Esophagus muscularis mucosa (tissue), 4 donors: ENCODE data around the gene KLHL29. TPM values are rescaled to one million over a fixed set of nuclear protein-coding genes. Genes with fewer than 3 reads are reported as not detected.

Experiments
- DNase-seq: peaks from one replicate; pipeline ENCODE4 v3.0.0-alpha.2; 2017; ENCODE audit errors: extremely low spot score
- H3K27ac ChIP-seq, 4 donors: fragments of 200-600 bp; sonication (generic); replicated peaks in 1 of 4; 1 replicate in 3 of 4; 2 replicates in 1 of 4; pipeline ENCODE4 v1.5.1; 2016 to 2019; ENCODE audit warnings: mild to moderate bottlenecking in 1 of 4
- H3K27me3 ChIP-seq, 4 donors: fragments of 200-600 bp; sonication (generic); one replicate each; pipeline versions ENCODE4 v1.5.1 to v1.6.0; 2016 to 2019
- H3K36me3 ChIP-seq, 4 donors: fragments of 200-600 bp; sonication (generic); one replicate each; pipeline ENCODE4 v1.5.1; 2016 to 2019
- H3K4me1 ChIP-seq, 4 donors: fragments of 200-600 bp; sonication (generic); one replicate each; pipeline ENCODE4 v1.5.1; 2016 to 2019
- H3K4me3 ChIP-seq, 4 donors: fragments of 200-600 bp; sonication (generic); 1 replicate in 2 of 4; 2 replicates in 2 of 4; pipeline ENCODE4 v1.5.1; 2016 to 2019; ENCODE audit warnings: mild to moderate bottlenecking in 4 of 4, moderate library complexity in 1 of 4
- H3K9me3 ChIP-seq, 4 donors: fragments of 200-600 bp; sonication (generic); 1 replicate in 3 of 4; 2 replicates in 1 of 4; pipeline ENCODE4 v1.5.1; 2016 to 2019
- EP300 ChIP-seq: sonication (generic); formaldehyde crosslinking; IDR thresholded peaks from one replicate; pipeline ENCODE4 v1.6.1; 2017; ENCODE audit warnings: antibody characterized with exemption
- POLR2A ChIP-seq: fragments of 450-650 bp; IDR thresholded peaks from one replicate; pipeline ENCODE4 v1.6.1; 2017; ENCODE audit warnings: antibody characterized with exemption, moderate library complexity, mild to moderate bottlenecking, low read depth
- POLR2AphosphoS5 ChIP-seq, 2 donors: sonication (generic); formaldehyde crosslinking; IDR thresholded peaks; one replicate each; pipeline ENCODE4 v1.6.1; 2017; ENCODE audit warnings: antibody characterized with exemption in 2 of 2
- WGBS: methylation state at CpG from one replicate; pipeline ENCODE4 v1.1.5; 2018; 5-methylcytosine and 5-hydroxymethylcytosine counted together
- intact Hi-C: fragments of 100-400 bp; cut with DNase I; formaldehyde crosslinking; loops from one replicate; pipeline ENCODE4 v1.15.1; 2023
- total RNA-seq, 4 donors: library from RNA; depleted of rRNA; stranded (reverse); fragments of >200 nt; gene quantifications; one replicate each; pipeline versions ENCODE4 v1.1.0 to v1.2.1, GENCODE V29; 2016
- TF ChIP-seq, protein P1 (sequence below), 3 experiments: fragments of 200-600 bp in 2 of 3; fragments of 450-650 bp in 1 of 3; sonication (generic) in 2 of 3; IDR thresholded peaks; one replicate each; pipeline ENCODE4 v1.5.1; 2017 to 2019; ENCODE audit warnings: antibody characterized with exemption in 3 of 3, mild to moderate bottlenecking in 2 of 3, moderate library complexity in 1 of 3

Gene KLHL29
- total RNA-seq, 4 donors from 2014 or later, result 22.0 to 26.1 (median 23.4) TPM

DNA sequence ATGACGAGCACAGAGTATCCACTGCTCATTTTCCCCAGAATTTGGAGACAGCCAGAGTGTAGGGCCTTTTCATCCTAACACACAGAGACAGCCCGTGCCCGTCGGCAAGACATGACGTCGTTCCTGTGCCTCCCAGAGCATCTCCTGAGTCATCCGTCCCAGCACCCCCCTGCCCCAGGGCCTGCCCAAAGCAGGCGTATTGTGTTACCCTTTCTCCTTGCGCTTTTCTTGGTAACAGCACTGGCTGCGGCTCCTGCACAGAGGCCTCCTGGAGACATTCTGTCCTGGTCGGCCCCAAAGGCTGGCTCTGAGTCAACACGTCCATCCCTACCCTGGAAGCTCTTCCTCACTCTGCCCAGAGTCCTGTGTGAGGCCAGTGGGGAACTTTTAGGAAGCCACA is 217.1 kb downstream of the KLHL29 start:
- Histone ChIP-seq H3K4me1 (peaks cover 2 to 73% (median 67%) of the 10 kb centered on the region in 4 donors), H3K27ac (peak overlapping the region; percentile 90 to 99 (median 96)), H3K36me3 (no peaks in the 10 kb centered on the region), H3K4me3 (no peak overlapping the region), H3K9me3 (peaks cover 0 to 6% (median 2%) of the 10 kb centered on the region in 4 donors), H3K27me3 (no peaks in the 10 kb centered on the region)
- TF ChIP-seq, protein P1, sequence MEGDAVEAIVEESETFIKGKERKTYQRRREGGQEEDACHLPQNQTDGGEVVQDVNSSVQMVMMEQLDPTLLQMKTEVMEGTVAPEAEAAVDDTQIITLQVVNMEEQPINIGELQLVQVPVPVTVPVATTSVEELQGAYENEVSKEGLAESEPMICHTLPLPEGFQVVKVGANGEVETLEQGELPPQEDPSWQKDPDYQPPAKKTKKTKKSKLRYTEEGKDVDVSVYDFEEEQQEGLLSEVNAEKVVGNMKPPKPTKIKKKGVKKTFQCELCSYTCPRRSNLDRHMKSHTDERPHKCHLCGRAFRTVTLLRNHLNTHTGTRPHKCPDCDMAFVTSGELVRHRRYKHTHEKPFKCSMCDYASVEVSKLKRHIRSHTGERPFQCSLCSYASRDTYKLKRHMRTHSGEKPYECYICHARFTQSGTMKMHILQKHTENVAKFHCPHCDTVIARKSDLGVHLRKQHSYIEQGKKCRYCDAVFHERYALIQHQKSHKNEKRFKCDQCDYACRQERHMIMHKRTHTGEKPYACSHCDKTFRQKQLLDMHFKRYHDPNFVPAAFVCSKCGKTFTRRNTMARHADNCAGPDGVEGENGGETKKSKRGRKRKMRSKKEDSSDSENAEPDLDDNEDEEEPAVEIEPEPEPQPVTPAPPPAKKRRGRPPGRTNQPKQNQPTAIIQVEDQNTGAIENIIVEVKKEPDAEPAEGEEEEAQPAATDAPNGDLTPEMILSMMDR (IDR thresholded peaks at IDR 0.05), result no peak
- TF ChIP-seq EP300, result peak; percentile 99
- no peak for TF ChIP-seq POLR2A
- peak; percentile 96 to 98 for TF ChIP-seq POLR2AphosphoS5 (IDR thresholded peaks at IDR 0.05)
- DNase-seq, result no peak
- intact Hi-C loops, result loop anchor here (5.0 kb wide), 1 partner anchor 80 kb away; no protein-coding TSS in a partner anchor
- 39% methylated on average over 12 of the region's 12 CpGs for WGBS

DNA sequence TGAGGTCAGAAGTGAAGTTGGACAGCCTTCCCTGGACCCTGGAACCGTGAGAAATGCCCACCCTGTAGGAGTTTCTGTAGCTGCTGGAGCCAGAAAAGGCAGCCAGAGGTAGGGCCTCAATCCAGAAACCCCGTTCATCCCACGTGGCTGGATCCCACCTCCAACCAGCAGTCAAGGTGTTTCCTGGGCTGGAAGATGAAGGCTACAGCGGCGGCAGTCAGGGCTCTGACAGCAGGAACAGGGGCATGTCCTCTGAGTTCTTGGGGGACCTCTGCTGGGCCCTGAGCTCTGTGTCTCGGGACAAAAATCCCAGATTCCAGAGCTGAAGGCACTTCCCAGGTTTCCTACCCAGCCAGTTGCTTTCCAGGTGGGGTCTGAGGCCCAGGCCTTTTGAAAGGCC is 218.2 kb downstream of the KLHL29 start:
- Histone ChIP-seq H3K36me3 (no peaks in the 10 kb centered on the region), H3K9me3 (peaks cover 0 to 8% (median 2%) of the 10 kb centered on the region in 4 donors), H3K4me1 (peaks cover 2 to 64% (median 59%) of the 10 kb centered on the region in 4 donors), H3K27me3 (no peaks in the 10 kb centered on the region), H3K27ac (peak overlapping the region; percentile 90 to 99 (median 96)), H3K4me3 (no peak overlapping the region)
- intact Hi-C loops, result loop anchor here (5.0 kb wide), 1 partner anchor 81 kb away; no protein-coding TSS in a partner anchor
- 67% methylated on average over 1 of the region's 6 CpGs for WGBS
- TF ChIP-seq EP300 (no peak), POLR2A (no peak), POLR2AphosphoS5 (IDR thresholded peaks at IDR 0.05) (no peak)
- TF ChIP-seq, protein P1 (IDR thresholded peaks at IDR 0.05), result no peak
- DNase-seq, result no peak

DNA sequence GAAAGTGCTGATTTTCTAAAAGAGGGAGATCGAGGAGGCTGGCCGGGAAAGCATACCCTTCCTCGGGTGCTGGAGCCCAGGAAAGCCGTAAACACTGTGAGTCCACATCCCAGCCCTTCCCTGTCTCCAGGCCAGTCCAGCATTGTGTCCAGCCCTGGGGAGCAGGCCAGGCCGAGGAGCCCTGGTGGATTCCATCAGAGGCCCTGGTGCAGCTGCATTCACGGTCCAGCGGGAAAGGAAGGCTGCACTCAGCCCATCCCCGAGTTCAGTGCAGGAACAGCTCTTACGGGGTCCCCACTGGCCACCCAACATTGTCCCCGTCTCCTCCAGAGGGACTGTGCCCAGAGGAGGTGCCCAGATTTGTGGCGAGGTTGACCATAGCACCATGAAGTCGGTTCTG is 218.6 kb downstream of the KLHL29 start:
- TF ChIP-seq POLR2A (no peak), EP300 (no peak), POLR2AphosphoS5 (IDR thresholded peaks at IDR 0.05) (no peak)
- TF ChIP-seq, protein P1 (IDR thresholded peaks at IDR 0.05), result no peak
- Histone ChIP-seq H3K9me3 (peaks cover 0 to 8% (median 2%) of the 10 kb centered on the region in 4 donors), H3K36me3 (no peaks in the 10 kb centered on the region), H3K27ac (peak overlapping the region; percentile 90 to 99 (median 96)), H3K4me3 (no peak overlapping the region), H3K4me1 (peaks cover 2 to 60% (median 55%) of the 10 kb centered on the region in 4 donors), H3K27me3 (no peaks in the 10 kb centered on the region)
- 91% methylated on average over 10 of the region's 12 CpGs for WGBS
- DNase-seq, result no peak
- intact Hi-C loops, result loop anchor here (5.0 kb wide), 1 partner anchor 81 kb away; no protein-coding TSS in a partner anchor

DNA sequence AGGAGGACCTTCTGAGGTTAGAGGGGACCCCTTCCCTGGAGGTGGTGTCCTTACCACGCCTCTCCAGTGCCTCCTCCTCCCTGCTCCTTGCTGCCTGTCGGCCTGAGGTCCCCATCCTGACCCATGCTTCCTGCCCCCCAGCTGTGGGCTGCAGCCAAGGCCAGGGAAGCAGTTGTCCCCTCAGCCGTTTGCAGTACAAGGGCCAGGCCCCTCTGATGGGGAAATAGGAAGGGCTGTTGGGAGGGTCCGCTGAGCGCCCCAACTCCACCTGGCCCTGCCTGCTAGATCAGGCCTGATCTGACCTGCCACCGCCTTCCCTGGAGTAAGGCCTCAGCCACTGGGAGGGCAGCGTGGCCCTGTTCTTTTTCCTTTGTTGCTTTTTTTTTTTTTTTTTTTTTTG is 219.8 kb downstream of the KLHL29 start:
- 100% methylated on average over 5 of the region's 7 CpGs for WGBS
- peaks cover 2 to 50% (median 46%) of the 10 kb centered on the region in 4 donors for H3K4me1 ChIP-seq
- no peaks in the 10 kb centered on the region for H3K27me3 ChIP-seq
- H3K9me3 ChIP-seq, result peaks cover 0 to 8% (median 2%) of the 10 kb centered on the region in 4 donors
- peak overlapping the region in 2 of 4 donors; percentile 96 to 99 for H3K27ac ChIP-seq
- intact Hi-C loops, result loop anchor here (5.0 kb wide), 1 partner anchor 82 kb away; no protein-coding TSS in a partner anchor
- TF ChIP-seq POLR2AphosphoS5 (IDR thresholded peaks at IDR 0.05), result no peak
- TF ChIP-seq, protein P1 (IDR thresholded peaks at IDR 0.05), result no peak
- TF ChIP-seq POLR2A, result no peak
- TF ChIP-seq EP300, result no peak
- no peak for DNase-seq
- H3K36me3 ChIP-seq, result no peaks in the 10 kb centered on the region
- H3K4me3 ChIP-seq, result no peak overlapping the region
